Endometrium (tissue), 2 donors: Measurements from ENCODE around the gene ELF2.
A peak's percentile ranks its signal among the peaks of the same experiment; 100 is the strongest.
"Not testable (repeated sequence)": the region's sequence is repeated elsewhere in the genome, so short reads cannot be mapped to it uniquely, and the experiment has no call there.

ENCODE experiments used
- FAIRE-seq: peaks from 2 replicates; lab custom pipeline; 2012; peaks lifted over from hg19 to GRCh38; lab: Jason Lieb, UNC
- donor health status: control.
- donor health status: control.

ELF2 gene

DNA sequence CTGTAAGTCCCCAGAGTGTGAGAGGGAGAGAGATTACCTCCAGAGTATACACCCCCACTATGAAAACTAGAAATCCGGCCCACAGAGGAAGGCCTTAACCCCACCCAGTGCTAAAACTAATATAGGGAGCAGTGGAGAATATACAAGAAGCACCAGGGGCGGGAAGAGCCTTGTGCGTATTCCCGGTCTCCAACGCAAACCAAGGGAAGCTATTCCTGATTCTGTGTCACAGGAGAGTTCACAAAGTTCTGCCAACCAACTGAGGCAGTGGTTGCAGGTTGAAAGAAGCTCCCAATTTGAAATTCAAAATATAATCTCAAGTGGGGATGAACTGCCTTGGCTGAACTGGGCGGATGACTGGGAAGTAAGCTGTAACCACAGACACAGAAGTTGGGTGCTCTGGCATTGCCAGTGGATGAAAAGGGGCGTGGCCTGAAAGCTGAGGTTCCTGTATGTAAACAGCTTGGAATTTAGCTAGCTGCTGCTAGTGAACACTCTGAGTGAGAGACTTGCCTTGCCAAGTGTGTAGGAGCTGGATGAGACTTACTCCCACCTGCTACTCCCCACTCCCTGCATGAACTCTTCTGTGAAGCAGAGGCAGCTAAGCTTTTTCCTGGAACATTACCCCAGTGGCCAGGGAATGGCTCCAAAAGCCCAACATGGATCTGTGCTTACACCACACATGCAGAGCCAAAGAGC, 32.7 kb downstream of the ELF2 start:
- FAIRE-seq, result no peak

DNA sequence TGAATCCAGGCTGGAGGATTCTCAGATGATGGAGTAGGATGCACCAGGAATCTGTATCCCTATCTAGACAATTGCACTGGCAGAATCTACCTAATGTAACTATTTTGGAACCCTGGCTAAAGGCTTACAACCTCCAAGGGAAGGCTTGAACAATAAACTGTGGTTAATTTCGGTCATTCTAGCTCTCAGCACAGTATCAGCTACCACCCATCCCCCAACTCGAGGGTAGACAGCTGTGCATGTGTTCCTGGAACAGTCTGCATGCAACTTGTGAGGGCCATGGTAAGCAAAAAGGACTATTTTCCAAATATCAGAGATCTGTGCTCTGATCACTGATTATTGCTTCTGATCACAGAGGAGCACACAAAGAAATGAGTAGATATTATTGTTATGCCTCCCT, 34.0 kb downstream of the ELF2 start:
- FAIRE-seq, result no peak

DNA sequence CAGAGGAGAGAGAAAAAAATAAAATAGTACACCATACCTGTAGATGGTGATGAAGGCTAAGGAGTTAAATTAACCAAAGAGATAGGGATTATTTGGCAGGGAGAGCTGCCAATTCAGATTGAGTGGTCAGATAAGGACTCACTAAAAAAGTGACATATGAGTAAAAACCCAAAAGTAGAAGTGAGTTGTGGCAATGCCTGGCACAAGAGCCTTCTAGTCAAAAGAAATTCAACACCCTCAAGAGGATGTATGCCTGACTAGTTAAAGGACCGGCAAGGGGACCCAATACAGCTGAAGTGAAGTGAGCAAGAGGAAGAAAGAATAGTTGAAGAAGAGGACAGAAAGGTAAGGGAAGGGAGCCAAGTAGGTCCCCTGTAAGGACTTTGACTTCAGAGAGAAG, 34.9 kb downstream of the ELF2 start:
- FAIRE-seq, result no peak

DNA sequence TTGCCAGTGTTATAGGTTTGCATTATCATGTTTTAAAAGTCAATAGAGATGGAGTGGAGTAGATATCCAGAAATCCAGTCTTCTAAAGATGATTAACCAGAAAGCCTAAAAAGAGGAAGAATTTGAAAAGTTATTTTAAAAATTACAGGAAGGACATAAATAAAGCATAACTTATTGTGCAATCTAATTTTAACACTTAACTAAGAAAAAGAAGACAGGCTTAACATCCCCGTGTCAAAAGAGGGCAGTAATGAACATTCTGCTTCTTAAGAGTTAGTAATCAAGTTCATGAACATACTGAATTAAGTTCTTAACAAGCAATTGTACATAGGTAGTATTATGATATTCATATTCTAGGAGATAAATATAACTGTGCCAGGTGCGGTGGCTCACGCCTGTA, 39.3 kb downstream of the ELF2 start:
- no peak for FAIRE-seq

DNA sequence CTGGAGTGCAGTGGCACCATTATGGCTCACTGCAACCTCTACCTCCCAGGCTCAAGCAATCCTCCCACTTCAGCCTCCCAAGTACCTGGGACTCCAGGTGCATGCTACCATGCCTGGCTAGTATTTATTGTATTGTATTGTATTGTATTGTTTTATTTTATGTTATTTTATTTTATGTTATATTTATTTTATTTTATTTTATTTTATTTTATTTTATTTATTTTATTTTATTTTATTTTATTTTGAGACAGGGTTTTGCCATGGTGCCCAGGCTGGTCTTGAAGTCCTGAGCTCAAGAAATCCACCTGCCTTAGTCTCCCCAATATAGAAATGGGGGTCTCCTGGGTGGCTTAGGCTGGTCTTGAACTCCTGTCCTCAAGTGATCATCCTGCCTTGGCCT, 42.6 kb downstream of the ELF2 start:
- FAIRE-seq, result no peak

DNA sequence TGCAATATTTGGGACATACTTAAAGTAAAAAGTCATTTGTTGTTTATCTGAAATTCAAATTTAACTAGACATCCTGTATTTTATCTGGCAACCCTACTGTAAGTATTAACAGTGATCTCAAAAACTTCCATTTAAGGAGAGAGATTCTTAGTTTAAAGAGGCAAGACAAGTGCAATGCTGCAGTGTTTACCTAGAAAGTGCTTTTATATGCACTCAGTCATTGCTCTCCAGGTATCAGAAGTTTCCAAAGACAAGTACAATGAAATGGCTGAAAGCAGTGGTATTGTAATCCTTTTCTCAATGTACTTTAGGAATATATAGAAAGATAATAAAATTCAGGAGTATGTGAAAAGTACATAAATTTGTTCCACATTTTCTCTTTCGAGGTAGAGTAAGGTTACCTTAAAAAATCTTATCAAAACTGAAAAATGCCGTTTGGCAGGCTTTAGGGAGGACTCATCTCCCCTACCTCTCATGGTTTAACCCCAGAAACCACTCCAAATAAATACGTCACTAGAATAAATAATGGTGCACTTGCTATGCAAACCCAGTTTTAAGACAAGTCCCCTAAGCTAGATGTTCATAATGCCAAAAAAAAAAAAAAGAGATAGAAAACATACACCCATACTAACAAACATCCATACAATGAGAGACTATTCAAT, 45.7 kb downstream of the ELF2 start:
- FAIRE-seq, result no peak

DNA sequence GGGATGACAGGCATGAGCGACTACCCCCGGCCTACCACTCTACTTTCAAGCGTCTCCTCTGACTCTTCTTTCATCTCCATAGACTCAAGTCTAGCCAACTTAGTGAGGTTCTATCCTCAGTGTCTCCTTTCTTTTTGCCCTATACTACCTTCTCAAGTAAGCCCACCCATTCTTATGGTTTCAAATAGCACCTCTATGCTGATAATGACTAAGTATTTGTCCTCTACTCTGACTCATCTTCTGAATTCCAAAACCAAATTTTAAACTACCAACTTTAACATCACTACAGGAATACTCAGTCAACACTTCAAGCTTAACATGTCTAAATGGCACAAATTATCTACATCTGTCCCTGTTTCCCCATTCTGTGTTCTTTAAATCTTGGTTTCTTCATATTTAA, 47.8 kb downstream of the ELF2 start:
- FAIRE-seq, result no peak

DNA sequence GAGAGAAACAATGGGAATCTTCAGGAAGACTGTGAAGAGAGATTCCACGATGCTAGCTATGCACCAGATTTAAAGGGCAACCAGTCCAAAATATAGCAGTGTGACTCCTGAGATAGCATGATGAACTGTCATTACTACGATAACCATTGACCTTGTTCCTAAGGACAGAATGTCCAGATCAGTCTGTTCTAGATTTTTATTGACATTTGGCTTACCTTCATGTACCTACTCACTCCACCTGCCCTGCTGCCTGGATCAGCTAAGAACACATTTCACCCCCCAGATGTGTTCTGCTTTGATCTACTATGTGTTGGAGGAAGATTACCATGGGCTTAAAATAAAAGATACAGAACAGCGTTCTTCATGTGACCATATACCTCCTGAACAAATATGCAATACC, 50.1 kb downstream of the ELF2 start:
- no peak for FAIRE-seq

DNA sequence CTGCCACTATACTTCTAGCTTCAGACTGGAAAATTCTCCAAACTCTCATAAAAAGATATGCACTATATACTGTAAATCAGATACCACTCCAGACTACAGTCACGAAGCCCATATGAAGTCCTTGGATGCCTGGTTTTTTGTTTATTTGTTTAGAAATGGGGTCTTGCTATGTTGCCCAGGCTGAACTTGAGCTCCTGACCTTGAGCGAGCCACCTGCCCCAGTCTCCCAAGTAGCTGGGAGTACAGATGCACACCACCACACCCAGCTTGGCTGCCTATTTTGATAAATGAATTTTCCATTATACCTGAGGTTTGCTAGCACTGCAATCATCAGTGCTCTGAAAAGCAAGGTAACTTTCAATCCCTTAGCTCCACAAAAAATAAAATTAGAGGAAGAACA, 53.1 kb downstream of the ELF2 start:
- FAIRE-seq, result no peak

DNA sequence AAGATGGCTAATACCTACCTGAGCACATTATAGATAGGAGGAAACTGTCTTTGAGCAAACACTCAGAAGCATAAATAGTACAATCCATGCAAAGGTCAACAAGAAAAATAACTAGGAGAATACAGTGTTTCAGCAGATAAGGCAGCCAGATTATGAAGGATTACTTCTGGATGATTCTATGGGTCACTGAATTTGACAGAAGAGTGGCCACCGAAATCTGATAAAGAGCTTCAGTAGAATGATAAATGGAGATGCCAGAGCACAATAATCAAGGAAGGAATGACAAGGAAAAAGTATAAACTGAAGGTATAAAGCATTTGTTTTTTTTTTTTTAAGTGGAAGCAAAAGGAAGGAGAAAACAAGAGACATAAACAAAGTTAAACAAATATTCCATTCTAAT, 58.7 kb downstream of the ELF2 start:
- no peak for FAIRE-seq

DNA sequence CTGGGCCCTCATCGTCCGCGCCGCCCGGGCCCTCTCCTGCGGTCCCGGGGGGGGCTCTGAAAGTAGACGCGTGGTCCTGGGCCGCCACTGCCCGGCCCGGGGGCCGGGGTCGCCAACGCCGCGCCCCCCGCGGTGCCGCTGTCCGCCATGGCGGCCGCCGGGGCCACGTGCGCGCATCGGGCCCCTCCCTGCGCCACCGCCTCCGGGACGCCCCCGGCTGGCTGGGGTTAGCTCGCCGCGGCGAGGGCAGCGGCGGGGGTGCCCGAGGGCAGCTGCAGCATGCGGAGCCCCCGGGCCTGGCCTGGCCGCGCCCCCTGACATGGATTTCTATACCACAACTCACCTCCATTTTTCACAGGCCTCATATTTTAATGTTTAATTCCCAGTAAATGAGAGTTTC, 61.8 kb downstream of the ELF2 start:
- FAIRE-seq, result no peak

DNA sequence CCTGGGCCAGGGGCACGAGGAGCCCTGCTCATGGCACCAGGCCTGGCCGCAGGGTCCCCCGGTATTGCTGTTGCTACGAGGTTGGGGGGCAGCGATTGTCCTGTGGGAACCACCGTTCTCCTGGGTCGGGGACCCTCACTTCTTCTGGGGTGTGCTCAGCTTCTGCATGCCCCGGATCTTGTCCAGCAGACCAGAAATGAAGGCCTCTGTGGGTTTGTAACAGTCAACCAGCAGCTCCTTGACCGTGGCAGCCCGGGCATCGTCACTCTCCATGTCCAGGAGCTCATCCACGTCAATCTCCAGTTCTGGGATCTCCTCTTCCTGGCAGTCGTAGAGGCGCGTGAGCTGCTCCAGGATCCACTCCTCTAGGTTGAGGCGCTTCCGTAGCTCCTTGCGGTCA, 62.2 kb downstream of the ELF2 start:
- not testable (repeated sequence) for FAIRE-seq

DNA sequence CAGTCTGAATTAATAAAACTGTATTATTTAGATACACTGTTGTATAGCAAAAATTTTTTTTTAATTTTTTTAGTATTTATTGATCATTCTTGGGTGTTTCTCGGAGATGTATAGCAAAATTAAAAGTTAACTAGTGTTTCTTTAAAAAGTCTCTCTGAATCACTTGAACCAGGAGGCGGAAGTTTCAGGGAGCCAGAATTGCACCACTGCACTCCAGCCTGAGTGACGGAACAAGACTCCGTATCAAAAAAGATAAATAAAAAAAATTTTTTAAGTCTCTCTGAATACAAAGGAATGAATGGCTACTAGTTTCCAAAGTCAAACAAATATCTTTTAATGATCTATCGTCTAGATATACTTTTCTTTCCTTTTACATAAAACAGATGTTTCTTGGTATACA, 64.4 kb downstream of the ELF2 start:
- FAIRE-seq, result no peak

DNA sequence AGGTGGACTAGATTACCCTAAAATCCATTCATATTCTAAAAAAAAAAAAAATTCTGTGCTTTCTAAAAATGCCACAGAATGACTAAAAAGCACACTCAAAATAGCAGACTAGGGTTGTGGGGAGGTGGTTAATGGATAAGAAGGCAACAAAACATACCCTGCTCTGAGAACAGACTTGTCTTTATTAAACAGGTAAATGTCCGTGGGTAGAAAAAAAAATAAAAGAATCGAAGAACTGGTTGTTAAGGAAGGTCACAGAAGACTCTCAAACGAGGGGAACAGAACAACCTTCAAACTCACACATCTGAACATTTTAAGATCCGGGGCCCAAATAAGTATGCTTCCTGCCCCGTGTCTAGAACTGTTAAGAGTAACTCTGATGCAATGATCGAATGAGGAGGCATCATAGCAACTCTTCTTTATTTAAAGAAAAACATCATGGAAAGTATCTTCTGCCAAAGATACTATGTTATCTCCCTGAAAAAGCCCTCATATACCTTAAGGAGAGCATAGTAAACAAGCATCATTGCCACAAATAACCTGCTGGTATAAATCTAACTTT, 68.4 kb downstream of the ELF2 start:
- FAIRE-seq, result no peak

DNA sequence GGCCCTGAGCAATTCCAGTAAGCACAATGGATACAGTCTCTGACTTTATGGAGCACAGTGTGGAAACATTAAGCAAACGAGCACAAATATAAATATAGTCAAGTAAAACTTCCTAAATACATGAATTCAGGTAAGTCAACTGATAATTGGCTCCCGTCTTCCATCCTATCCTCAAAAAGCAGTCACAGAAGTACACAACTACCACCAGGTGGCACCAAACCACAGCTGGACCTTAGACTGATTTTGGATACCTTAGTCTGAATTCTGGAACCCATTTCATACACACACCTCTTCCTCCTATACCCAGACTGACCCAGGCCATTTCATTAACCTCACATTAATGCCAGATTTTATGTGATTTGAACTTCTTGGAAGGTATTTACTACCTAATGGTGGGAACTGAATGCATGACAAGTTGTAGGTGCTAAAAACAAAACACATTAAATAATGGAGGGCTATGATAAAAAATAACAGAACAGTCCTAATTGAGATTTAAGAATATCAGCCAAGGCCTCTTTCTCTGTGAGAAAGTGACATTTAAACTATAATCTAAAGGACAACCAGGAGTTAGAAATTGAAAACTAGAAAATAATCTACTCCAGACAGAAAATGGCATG, 77.5 kb downstream of the ELF2 start:
- peak; percentile 85 for FAIRE-seq

DNA sequence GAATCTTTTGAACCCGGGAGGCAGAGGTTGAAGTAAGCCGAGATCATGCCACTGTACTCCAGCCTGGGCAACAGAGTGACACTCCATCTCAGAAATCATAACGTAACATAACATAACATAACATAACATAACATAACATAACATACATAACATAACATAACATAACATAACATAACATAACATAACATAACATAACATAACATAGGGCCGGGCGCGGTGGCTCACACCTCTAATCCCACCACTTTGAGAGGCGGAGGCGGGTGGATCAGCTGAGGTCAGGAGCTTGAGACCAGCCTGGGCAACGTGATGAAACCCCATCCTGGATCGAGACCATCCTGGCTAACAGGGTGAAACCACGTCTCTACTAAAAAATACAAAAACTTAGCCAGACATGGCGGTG, 84.7 kb downstream of the ELF2 start:
- no peak for FAIRE-seq

DNA sequence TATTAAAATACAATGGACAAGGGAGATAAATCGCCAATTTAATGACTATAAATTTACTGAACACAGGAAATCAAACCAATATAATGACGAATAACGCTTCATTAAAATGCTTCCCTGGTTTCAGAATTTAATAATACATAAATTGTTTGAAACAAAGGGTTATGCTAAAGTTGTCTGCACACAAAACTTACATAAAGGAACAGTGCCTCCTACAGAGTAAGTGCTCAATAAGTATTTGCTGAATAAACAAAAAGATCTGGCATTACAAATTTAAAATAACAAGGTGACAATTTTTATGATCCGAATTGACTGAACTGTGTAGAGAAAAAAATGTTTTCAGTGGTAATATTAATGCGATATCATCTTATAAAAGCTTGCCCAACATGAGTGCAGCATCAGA, 91.9 kb downstream of the ELF2 start:
- FAIRE-seq, result peak; percentile 81

DNA sequence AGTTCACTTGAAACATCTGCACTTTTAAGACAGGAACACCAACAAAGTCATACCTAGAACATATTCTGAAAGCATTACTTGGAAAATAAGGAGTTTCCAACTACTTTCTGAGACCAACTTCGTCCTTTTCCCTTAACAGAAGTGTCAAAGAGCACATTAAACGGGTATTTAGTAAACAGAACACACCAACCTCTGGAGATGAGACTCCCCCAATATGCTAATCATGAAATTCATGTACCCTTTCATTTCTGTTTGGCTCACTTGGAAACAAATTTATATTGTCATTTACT, 92.3 kb downstream of the ELF2 start:
- FAIRE-seq, result no peak

DNA sequence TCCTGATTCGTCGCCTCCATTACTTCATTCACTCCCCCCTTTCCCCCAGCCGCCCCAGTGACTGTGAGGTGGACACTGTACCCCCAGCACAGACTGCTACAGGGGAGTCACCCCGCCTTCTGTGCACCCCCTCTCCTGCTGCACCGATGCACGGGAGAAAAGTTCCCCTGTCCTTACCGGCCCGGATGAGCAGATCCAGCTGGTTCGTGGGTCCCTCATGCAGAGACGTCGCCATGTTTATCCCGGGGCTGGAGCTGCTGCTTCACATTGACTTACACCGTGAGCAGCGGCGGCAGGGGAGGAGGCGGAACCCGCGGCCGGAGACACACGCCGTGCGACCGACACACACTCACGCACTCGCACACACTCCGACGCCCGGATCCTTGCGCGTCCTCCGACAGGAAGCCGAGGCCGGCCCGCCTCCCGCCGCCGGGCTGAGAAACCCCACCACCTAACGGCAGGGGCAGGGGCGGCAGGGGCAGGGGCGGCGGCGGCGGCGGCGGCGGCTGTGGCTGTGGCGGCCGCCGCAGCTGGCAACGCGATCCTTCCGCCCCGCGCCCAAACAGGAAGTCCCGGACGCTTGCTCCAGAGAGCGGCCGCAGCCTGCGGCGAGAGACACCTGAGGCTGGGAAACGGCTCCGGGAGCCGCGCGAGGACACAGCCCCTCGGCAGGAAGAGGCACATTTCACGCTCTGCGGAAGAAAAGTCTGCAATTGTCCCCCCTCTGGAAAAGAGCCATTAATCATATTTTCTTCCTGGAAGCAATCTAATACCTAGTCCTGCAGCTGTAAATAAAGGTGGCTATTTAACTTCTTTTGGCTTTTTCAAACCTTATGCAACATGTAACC, 92.8 kb downstream of the ELF2 start:
- FAIRE-seq, result no peak

DNA sequence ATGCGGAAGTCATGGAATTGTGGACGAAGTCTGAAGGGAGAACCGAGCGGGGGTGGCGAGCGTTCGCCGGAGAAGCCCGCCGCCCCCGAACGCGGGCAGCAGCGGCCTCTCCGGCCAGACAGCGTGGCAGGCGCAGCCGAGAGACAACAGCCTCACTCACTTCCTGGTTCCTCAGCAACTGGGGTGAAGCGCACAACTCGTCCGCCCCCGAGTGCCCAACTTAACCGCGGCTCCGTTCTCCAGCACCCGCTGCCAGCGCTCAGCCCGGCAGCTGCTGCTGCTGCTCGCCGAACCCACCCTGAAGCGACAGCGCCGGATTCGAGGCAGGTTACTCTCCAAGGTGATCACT, 93.4 kb downstream of the ELF2 start:
- no peak for FAIRE-seq

DNA sequence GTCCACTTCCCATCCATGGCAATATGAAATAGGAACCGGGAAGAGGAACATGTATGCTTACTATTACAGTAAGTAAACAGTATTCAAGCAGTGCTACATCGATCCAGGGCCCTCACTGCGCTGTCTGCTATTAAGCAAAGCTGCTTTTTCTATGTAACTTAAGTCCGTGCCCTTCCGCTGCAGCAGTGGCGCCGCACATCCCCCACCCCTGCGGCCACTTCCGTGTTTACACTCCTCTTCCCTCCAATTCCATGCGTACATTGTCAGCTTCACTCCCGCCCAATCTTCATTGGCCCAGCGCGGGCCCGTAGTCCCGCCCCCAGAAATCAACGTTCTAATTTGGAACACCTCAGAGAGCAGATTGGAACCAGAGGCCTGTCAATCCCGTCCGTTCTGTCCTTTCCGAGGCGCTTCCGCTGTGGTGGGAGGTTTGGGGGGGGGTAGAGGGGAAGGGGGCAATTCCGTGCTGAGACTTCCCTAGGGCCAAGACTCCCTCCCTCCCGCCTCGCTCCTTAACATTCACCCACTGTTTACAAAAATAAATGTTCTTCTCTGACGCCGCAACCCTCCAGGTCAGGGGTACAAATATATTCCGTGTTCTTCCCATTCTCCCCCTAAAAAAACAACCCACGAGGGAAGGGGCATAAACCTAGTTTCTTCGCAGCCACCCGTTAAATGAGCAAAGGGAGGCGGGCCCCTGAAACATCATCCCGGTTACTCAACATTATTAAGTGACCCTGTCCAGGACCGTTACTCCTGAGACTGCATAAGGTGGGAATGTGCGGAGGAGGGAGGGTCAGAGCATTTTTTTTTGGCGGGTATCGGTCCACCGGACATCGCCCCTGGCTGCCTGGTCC, 94.0 kb downstream of the ELF2 start:
- FAIRE-seq, result peak; percentile 96

DNA sequence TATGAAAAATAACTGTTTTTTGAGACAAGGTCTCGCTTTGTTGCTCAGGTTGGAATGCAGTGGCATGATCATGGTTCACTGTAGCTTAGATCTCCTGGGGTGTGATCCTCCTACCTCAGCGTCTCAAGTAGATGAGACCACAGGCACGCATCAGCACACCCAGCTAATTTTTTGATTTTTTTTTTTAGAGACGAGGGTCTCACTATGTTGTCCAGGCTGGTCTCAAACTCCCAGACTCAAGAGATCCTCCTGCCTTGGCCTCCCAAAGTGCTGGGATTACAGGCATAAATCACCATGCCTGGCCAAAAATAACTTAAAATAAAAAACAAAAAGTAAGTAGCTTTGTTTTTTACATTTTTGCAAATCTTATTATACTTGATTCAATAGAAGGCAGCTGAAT, 98.1 kb downstream of the ELF2 start:
- no peak for FAIRE-seq
